Upper lobe of left lung (tissue), 6 donors: ENCODE measurements around the gene EXOC3. TPM values are rescaled to one million over a fixed set of nuclear protein-coding genes. Genes with fewer than 3 reads are reported as not detected.
"Not testable (repeated sequence)": the region's sequence is repeated elsewhere in the genome, so short reads cannot be mapped to it uniquely, and the experiment has no call there.

Experiments used
- ATAC-seq, 2 donors: fragments of 200-7000 bp; cut with Tn5 transposase; one replicate each; pipeline ENCODE4 v1.9.1; 2022; ENCODE audit warnings: mild to moderate bottlenecking in 2 of 2, moderate library complexity in 2 of 2; ENCODE audit not compliant: low FRiP score in 2 of 2
- DNase-seq, 2 donors: peaks; one replicate each; pipeline ENCODE4 v3.0.0-alpha.2; 2019 to 2020
- H3K27ac ChIP-seq, 4 donors: fragments of 200-600 bp; sonication (generic); one replicate each; pipeline ENCODE4 v1.5.1; 2016 to 2019
- H3K27me3 ChIP-seq, 4 donors: fragments of 200-600 bp; sonication (generic); one replicate each; pipeline ENCODE4 v1.5.1; 2017 to 2019
- H3K36me3 ChIP-seq, 4 donors: fragments of 200-600 bp; sonication (generic); one replicate each; pipeline ENCODE4 v1.5.1; 2016 to 2019
- H3K4me1 ChIP-seq, 4 donors: fragments of 200-600 bp; sonication (generic); one replicate each; pipeline ENCODE4 v1.5.1; 2018 to 2019
- H3K4me3 ChIP-seq, 4 donors: fragments of 200-600 bp; sonication (generic); one replicate each; pipeline ENCODE4 v1.5.1; 2017 to 2019; ENCODE audit warnings: mild to moderate bottlenecking in 2 of 4, moderate library complexity in 1 of 4
- H3K9me3 ChIP-seq, 4 donors: fragments of 200-600 bp; sonication (generic); one replicate each; pipeline ENCODE4 v1.5.1; 2018 to 2019
- CTCF ChIP-seq, 6 experiments: fragments of 450-650 bp in 4 of 6; fragments of 200-600 bp in 2 of 6; sonication (generic) in 2 of 6; IDR thresholded peaks; one replicate each; pipeline ENCODE4 v1.5.1; 2016 to 2019; ENCODE audit warnings: antibody characterized with exemption in 6 of 6
- EP300 ChIP-seq, 4 donors: sonication (generic); formaldehyde crosslinking; IDR thresholded peaks; one replicate each; pipeline ENCODE4 v1.5.1; 2017; ENCODE audit warnings: antibody characterized with exemption in 4 of 4, control low read depth in 2 of 4
- POLR2A ChIP-seq, 4 donors: fragments of 450-650 bp; IDR thresholded peaks; one replicate each; pipeline ENCODE4 v1.5.1; 2016 to 2017; ENCODE audit warnings: antibody characterized with exemption in 4 of 4, mild to moderate bottlenecking in 2 of 4
- POLR2AphosphoS5 ChIP-seq, 2 donors: sonication (generic); formaldehyde crosslinking; IDR thresholded peaks; one replicate each; pipeline ENCODE4 v1.5.1; 2017; ENCODE audit warnings: antibody characterized with exemption in 2 of 2
- whole genome bisulfite sequencing, 2 donors: methylation state at CpG; one replicate each; pipeline ENCODE4 v1.1.5; 2017 to 2018; 5-methylcytosine and 5-hydroxymethylcytosine counted together
- total RNA-seq, 6 donors: library from RNA; depleted of rRNA in 4 of 6; stranded (reverse); fragments of >200 nt in 4 of 6; gene quantifications; one replicate each; pipeline versions ENCODE4 v1.1.0 to v1.2.1, GENCODE V29; 2016 to 2021
- donor health status: DM: no; HTN: no; CAD: no; lungs with moderate emphysema.
- donor health status: DM: no; HTN: yes; CAD: no; lungs with severe emphysema.

The EXOC3 gene
- total RNA-seq, 6 donors from 2014 or later: 43.6 to 149 (median 64.5) TPM

DNA sequence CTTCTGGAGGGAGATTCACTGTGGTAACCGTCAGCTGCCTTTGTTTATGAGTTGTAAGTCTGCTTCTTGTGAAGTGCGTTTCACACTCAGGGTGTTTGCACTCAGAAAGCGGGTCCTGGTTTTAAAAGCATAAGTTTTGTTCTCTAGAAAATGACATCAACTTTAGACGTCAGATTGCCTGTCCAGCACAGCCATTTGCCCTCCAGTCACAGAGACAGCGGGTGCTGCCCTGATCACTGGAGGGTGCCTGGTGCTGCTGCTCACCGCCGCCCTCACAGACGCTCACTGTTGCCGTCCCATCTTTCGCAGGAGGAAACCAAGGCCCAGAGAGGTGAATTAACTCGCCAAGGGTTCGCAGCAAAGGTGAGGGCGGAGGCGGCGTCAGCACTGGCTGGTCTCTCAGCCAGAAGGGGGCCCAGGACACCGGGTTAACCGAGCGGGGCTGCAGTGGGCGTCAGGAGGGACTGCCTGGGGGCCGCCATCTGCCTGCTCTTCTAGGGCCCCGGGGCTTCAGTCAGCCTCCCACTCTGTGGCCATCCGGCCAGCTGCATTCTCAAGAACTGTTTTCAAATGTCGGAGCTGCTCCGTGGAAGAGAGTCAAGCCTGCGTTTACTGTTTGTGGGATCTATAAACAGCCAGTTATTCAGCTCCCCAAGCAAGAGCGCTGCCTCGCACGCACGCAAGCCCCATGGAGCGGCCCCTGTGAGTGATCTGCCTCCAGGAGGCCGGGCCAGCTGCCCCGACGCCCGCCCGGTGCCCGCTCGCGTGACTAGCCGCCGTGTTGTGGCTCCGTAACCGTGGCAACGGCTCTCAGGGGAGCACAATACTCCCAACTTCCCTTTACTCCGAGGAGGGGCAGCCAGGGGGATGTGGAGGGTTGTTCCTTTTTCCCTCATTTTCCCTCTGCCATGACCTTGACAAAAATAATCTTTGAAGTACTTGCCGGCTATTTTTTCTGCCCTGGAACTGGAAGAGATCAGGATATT lies 43.4 kb upstream of the EXOC3 start:
- 35 to 38% methylated on average over 30 to 45 of the region's 45 CpGs for WGBS, 2 donors
- ATAC-seq (peak; percentile 88 to 95), DNase-seq (peak; percentile 90 to 96)
- H3K27me3 ChIP-seq: no peaks in the 10 kb centered on the region
- peak overlapping the region in 3 of 4 donors; percentile 53 to 67 (median 58) for H3K27ac ChIP-seq
- H3K4me1 ChIP-seq: peaks cover 0 to 26% (median 7%) of the 10 kb centered on the region in 4 donors
- TF ChIP-seq POLR2A (IDR thresholded peaks at IDR 0.05): no peak
- peak in 1 of 2 donors; percentile 61 for TF ChIP-seq POLR2AphosphoS5 (IDR thresholded peaks at IDR 0.05)
- TF ChIP-seq EP300 (IDR thresholded peaks at IDR 0.05): peak in 1 of 4 donors; percentile 71
- H3K4me3 ChIP-seq: peak overlapping the region in 2 of 4 donors; percentile 12 to 39
- no peaks in the 10 kb centered on the region for H3K9me3 ChIP-seq
- no peaks in the 10 kb centered on the region for H3K36me3 ChIP-seq

GRCh38 chr5:400282-401145 lies 42.5 kb upstream of the EXOC3 start:
- H3K4me3 ChIP-seq: peak overlapping the region in 2 of 4 donors; percentile 12 to 39

GRCh38 chr5:401146-402034 lies 41.6 kb upstream of the EXOC3 start:
- Histone ChIP-seq H3K27ac (peak overlapping the region in 1 of 4 donors; percentile 67), H3K36me3 (no peaks in the 10 kb centered on the region), H3K9me3 (no peaks in the 10 kb centered on the region), H3K27me3 (no peaks in the 10 kb centered on the region), H3K4me1 (peaks cover 0 to 21% (median 7%) of the 10 kb centered on the region in 4 donors), H3K4me3 (no peak overlapping the region)
- WGBS, 2 donors: 87 to 89% methylated on average over 9 to 22 of the region's 24 CpGs
- ATAC-seq (no peak), DNase-seq (peak in 1 of 2 donors; percentile 71)
- TF ChIP-seq CTCF (IDR thresholded peaks at IDR 0.05) (no peak), EP300 (IDR thresholded peaks at IDR 0.05) (no peak), POLR2A (IDR thresholded peaks at IDR 0.05) (no peak), POLR2AphosphoS5 (IDR thresholded peaks at IDR 0.05) (no peak)

More at GRCh38 chr5:400282-401145, 42.5 kb upstream of the EXOC3 start:
- Histone ChIP-seq H3K36me3 (no peaks in the 10 kb centered on the region), H3K9me3 (no peaks in the 10 kb centered on the region), H3K27me3 (no peaks in the 10 kb centered on the region), H3K4me1 (peaks cover 0 to 21% (median 7%) of the 10 kb centered on the region in 4 donors), H3K27ac (peak overlapping the region in 3 of 4 donors; percentile 53 to 67 (median 58))
- 50 to 59% methylated on average over 26 of the region's 26 CpGs for WGBS, 2 donors
- TF ChIP-seq EP300 (IDR thresholded peaks at IDR 0.05): no peak
- no peak for TF ChIP-seq POLR2AphosphoS5 (IDR thresholded peaks at IDR 0.05)
- TF ChIP-seq POLR2A (IDR thresholded peaks at IDR 0.05): no peak
- TF ChIP-seq CTCF (IDR thresholded peaks at IDR 0.05): no peak
- peak in 1 of 2 donors; percentile 2 for ATAC-seq
- DNase-seq: peak in 1 of 2 donors; percentile 49

DNA sequence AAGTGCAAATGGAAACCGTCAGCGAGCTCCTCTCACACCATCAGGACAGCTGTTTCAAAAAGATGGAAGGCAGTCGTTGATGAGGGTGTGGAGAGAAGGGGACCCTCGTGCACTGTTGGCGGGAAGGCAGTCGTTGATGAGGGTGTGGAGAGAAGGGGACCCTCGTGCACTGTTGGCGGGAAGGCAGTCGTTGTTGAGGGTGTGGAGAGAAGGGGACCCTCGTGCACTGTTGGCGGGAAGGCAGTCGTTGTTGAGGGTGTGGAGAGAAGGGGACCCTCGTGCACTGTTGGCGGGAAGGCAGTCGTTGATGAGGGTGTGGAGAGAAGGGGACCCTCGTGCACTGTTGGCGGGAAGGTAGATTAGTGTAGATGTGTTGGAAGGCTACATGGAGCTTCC lies 40.8 kb upstream of the EXOC3 start:
- H3K36me3 ChIP-seq, DNase-seq, H3K4me3 ChIP-seq, ATAC-seq, H3K27me3 ChIP-seq, H3K9me3 ChIP-seq, H3K27ac ChIP-seq: not testable (repeated sequence)
- H3K4me1 ChIP-seq: peaks cover 0 to 21% (median 7%) of the 10 kb centered on the region in 4 donors
- WGBS, 2 donors: 88 to 91% methylated on average over 17 of the region's 17 CpGs
